ENCODE data around the gene SIGLEC6.
"Not testable (repeated sequence)": the region's sequence is repeated elsewhere in the genome, so short reads cannot be mapped to it uniquely, and the experiment has no call there.

Gene SIGLEC6

DNA sequence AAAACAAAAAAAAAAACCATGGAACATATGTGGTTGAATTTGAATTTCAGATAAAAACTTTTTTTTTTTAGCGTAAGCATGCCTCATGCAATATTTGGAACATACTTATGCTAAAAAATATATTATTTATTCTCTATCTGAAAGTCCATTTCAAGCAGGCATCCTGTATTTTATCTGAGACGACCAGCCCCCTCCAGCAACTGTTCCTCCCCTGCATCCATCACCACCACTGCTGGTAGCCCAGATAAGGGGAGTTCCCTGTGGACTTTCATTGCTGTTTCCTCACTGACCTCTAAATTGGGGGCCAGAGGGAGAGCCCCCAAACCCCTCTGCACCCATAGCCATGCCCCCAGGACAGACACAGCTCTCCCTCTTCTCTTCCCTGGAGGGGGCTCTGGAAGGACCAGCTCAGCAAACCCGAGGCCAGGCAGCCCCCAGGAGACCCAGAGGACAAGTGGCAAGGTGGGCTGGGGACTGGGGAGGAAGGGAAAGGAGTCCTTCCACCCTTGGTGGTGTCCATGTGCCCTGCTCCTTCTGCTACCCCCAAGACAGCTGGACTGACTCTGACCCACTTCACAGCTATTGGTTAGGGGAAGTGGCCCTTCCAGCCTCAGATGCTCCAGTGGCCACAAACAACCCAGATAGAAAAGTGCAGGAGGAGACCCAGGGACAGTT, 23.3 kb downstream of the SIGLEC6 start:
- H3K9me3 Mint-ChIP-seq: peaks cover 7% of the 10 kb centered on the region
- H3K4me1 Mint-ChIP-seq: no peaks in the 10 kb centered on the region
- H3K4me3 Mint-ChIP-seq: no peak overlapping the region
- no peak overlapping the region for H3K27ac Mint-ChIP-seq
- no peaks in the 10 kb centered on the region for H3K36me3 Mint-ChIP-seq
- CTCF ChIA-PET: interaction anchor here (0.6 to 1.1 kb wide), 2 partner anchors 17 to 35 kb away, joined by 3 to 4 read pairs; no protein-coding TSS in a partner anchor
- H3K27me3 Mint-ChIP-seq: peaks cover 26% of the 10 kb centered on the region
- no peak for DNase-seq

DNA sequence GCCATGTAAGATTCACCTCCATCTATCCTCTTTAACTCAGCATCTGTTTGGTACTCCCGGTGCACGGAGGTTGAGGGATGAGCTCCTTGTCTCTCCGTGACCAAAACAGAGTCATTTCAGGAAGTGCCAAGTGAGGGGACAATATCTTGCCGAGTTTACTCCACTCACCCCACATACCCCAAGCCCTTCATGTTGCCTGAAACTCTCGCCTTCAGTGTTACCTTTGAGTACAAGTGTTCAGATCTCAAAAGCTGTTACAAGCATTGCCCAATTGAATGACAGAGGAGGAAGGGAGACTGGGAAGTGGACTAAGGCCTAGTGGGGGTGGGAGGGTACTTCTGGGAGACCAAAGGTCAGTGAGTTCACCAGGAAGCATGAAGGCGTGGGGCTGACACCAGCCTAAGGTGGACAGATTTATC, 23.8 kb downstream of the SIGLEC6 start:
- CTCF ChIA-PET: interaction anchor here (1.1 kb wide), 1 partner anchor 34 kb away, joined by 4 read pairs; no protein-coding TSS in a partner anchor
- no peak overlapping the region for H3K4me3 Mint-ChIP-seq
- no peaks in the 10 kb centered on the region for H3K4me1 Mint-ChIP-seq
- peaks cover 7% of the 10 kb centered on the region for H3K9me3 Mint-ChIP-seq
- H3K36me3 Mint-ChIP-seq: no peaks in the 10 kb centered on the region
- H3K27me3 Mint-ChIP-seq: peaks cover 26% of the 10 kb centered on the region
- no peak for DNase-seq
- no peak overlapping the region for H3K27ac Mint-ChIP-seq

DNA sequence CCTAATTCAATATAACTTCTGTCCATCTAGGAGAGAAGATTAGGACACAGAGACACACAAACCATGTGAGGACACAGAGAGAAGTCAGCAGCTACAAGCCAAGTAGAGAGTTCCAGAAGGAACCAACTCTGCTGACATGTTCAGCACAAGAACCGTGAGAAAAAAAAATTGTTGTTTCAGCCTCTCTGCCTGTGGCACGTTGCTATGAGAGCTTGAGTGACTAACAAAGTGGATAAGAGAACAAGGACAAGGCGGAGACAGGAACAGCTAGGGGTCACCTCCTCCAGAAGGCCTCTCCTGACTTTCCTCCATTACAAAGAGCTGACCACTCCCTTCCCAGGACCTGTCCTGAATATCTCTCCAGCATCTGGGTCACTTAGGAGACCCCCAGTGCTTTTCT, 24.3 kb downstream of the SIGLEC6 start:
- Mint-ChIP-seq H3K9me3 (peaks cover 9% of the 10 kb centered on the region), H3K27me3 (peaks cover 26% of the 10 kb centered on the region), H3K27ac (no peak overlapping the region), H3K4me3 (no peak overlapping the region), H3K36me3 (no peaks in the 10 kb centered on the region), H3K4me1 (peaks cover 1% of the 10 kb centered on the region)
- no peak for DNase-seq
- CTCF ChIA-PET: interaction anchor here (1.1 to 2.2 kb wide), 2 partner anchors 8 to 34 kb away, joined by 4 to 5 read pairs; no protein-coding TSS in a partner anchor

DNA sequence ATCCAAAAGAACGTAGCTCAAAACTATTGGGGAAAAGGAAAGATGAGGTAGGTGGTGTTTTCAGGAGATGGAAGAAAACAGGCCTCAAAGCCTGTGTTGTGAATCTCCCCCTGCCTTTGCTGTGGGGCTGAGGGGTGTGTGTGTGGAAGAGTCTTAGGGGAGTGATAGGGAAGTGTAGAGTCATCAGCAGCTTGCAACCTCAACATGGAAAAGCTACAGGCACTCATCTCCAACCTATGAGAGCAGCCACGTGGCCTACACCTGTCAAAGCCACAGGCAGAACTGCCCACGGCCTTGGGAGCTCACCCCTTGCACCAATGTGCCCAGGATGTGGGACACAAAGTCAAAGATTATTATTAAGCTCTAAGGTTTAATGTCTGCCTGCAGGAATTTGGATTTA, 25.6 kb downstream of the SIGLEC6 start:
- H3K27ac Mint-ChIP-seq: no peak overlapping the region
- H3K36me3 Mint-ChIP-seq: no peaks in the 10 kb centered on the region
- peaks cover 29% of the 10 kb centered on the region for H3K27me3 Mint-ChIP-seq
- H3K9me3 Mint-ChIP-seq: peaks cover 10% of the 10 kb centered on the region
- no peak overlapping the region for H3K4me3 Mint-ChIP-seq
- CTCF ChIA-PET: interaction anchor here (1.7 to 2.2 kb wide), 2 partner anchors 8 to 9 kb away, joined by 4 to 5 read pairs; no protein-coding TSS in a partner anchor
- no peak for DNase-seq
- H3K4me1 Mint-ChIP-seq: peaks cover 14% of the 10 kb centered on the region

DNA sequence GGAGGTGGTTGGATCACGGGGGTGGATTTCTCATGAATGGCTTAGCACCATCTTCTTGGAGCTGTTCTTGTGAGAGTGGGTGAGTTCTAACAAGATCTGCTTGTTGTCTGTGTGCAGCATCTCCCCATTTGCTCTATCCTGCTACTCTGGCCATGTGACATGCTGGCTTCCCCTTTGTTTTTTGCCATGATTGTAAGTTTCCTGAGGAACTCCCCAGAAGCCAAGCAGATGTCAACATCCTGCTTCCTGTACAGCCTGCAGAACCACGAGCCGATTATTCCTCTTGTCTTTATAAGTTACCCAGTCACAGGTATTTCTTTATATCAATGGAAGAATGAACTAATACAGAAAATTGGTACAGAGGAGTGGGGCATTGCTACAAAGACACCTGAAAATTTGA, 27.6 kb downstream of the SIGLEC6 start:
- CTCF ChIA-PET: interaction anchor here (1.1 to 3.0 kb wide), 2 partner anchors 11 to 153 kb away, joined by 3 to 10 read pairs; no protein-coding TSS in a partner anchor
- DNase-seq: no peak
- H3K9me3 Mint-ChIP-seq: peaks cover 10% of the 10 kb centered on the region
- no peak overlapping the region for H3K4me3 Mint-ChIP-seq
- H3K27ac Mint-ChIP-seq: no peak overlapping the region
- H3K36me3 Mint-ChIP-seq: no peaks in the 10 kb centered on the region
- peaks cover 29% of the 10 kb centered on the region for H3K27me3 Mint-ChIP-seq
- H3K4me1 Mint-ChIP-seq: peaks cover 16% of the 10 kb centered on the region

DNA sequence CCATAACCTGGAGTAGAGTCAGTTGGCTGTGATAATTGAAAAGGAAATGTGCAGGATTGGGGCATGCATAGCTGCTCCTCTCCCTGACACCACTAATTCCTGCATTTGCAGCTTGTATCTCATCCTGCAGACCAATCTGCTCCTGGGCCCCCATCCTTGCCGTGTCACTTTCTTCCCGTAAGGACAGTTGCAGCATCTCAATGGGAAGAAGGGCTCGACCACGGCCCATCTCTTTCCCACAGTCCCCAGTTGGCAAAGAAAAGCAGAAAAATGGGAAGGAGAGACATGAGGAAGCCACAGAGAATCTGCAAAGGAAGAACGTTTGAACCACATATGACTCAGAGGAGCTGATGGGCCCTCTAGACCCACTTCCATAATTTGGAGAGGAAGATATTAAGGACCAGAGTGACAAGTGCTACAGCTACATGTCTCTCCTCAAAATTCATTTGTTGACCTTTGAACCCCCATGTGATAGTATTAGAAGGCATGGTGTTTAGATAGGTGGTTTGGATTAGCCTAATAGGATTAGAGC, 28.1 kb downstream of the SIGLEC6 start:
- Mint-ChIP-seq H3K27me3 (peaks cover 26% of the 10 kb centered on the region), H3K4me3 (no peak overlapping the region), H3K36me3 (no peaks in the 10 kb centered on the region), H3K27ac (no peak overlapping the region), H3K9me3 (peaks cover 10% of the 10 kb centered on the region), H3K4me1 (peaks cover 16% of the 10 kb centered on the region)
- CTCF ChIA-PET: interaction anchor here (1.1 to 3.0 kb wide), 2 partner anchors 11 to 154 kb away, joined by 3 to 10 read pairs; no protein-coding TSS in a partner anchor
- no peak for DNase-seq

DNA sequence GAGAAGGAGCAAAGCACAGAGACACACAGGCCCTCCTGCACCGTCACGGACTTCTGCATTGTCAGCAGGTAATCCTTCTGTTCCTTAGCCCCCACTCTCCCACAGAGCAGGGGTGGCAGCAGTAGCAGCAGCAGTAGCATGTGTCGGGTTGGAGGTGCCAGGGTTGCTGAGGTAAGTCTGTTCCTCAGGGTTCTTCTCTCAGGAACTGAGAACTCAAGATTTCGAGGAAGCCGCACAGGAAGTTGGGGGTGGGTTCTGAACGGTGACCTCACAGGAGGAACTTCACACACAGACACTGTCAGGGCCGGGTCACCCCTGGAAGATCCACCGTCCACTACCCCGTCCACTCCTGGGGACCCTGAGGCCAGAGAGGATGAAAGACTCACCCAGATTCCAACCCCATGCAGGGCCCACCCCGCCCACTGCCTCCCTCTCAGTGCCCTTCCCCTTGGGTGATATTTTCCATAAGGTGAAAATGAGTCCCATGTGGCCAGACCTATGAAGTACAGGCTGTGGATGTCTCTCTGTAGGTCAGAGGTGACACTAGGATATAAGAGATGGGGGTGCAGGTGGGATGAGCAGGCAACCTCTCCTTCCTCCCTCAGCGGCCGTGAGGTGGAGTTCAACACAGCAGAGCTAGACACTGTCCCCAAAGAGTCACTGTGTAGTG, 29.7 kb downstream of the SIGLEC6 start, which contains the start of gene SIGLEC12:
SIGLEC12 (minus strand) TSS at position 207 of the 670 bp plus-strand sequence; CDS start at position 140, 67 bp downstream.
- H3K4me3 Mint-ChIP-seq: no peak within 1 kb of the TSS
- no peak within 1 kb of the TSS for H3K27ac Mint-ChIP-seq
- H3K9me3 Mint-ChIP-seq: peaks cover 10% of the 10 kb centered on the region
- CTCF ChIA-PET: interaction anchor here (1.2 to 3.0 kb wide), 2 partner anchors 13 to 14 kb away, joined by 4 to 10 read pairs; no protein-coding TSS in a partner anchor
- peaks cover 16% of the 10 kb centered on the region for H3K4me1 Mint-ChIP-seq
- H3K36me3 Mint-ChIP-seq: no peaks in the 10 kb centered on the region
- DNase-seq: peak; percentile 32
- H3K27me3 Mint-ChIP-seq: peaks cover 22% of the 10 kb centered on the region

DNA sequence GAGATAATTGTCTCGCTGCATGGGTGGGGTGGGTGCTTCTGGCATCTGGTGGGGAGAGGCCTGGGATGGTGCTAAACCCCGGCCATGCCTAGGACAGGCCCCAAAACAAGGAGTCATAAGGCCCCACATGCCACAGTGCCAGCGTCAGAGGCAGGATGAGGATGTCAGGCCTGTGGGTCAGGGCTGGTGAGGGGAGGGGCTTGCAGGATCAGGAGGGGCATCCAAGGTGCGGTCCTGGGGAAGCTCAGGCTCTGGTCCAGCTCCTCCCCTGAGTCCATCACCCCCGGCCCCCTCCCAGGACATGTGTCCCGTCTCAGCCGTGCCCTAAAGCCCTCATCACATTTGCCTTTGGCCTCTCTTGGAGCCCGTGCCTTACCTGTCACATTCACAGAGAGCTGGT, 30.5 kb downstream of the SIGLEC6 start:
- not testable (repeated sequence) for H3K27ac Mint-ChIP-seq, DNase-seq, H3K4me3 Mint-ChIP-seq, H3K36me3 Mint-ChIP-seq
- H3K4me1 Mint-ChIP-seq: peaks cover 16% of the 10 kb centered on the region
- H3K27me3 Mint-ChIP-seq: peaks cover 25% of the 10 kb centered on the region
- peaks cover 10% of the 10 kb centered on the region for H3K9me3 Mint-ChIP-seq
- CTCF ChIA-PET: interaction anchor here (1.2 kb wide), 1 partner anchor 14 kb away, joined by 4 read pairs; no protein-coding TSS in a partner anchor

DNA sequence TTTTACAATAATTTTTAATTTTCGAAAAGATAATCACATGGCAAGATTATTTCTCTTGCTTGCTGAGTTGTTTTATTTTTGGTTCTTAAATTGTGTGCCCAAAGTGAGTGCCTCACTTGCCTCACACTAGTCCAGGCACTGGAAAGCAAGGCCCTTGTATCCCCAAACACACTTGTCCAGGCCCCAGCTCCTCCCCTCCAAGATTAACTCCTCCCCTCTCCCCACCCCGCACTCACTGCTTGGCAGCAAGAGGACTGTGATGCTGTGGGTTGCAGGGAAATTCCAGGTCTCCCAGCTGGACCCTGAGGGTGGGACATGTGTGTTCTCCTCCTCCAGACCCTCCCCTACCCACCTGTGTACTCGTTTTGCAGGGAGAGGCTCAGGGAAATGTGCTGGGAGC, 33.8 kb downstream of the SIGLEC6 start:
- no peak for DNase-seq
- Mint-ChIP-seq H3K4me1 (peaks cover 16% of the 10 kb centered on the region), H3K9me3 (peaks cover 3% of the 10 kb centered on the region), H3K36me3 (no peaks in the 10 kb centered on the region), H3K27ac (no peak overlapping the region), H3K4me3 (no peak overlapping the region), H3K27me3 (peaks cover 24% of the 10 kb centered on the region)
- CTCF ChIA-PET: interaction anchor here (1.6 kb wide), 1 partner anchor 25 kb away, joined by 4 read pairs; no protein-coding TSS in a partner anchor

DNA sequence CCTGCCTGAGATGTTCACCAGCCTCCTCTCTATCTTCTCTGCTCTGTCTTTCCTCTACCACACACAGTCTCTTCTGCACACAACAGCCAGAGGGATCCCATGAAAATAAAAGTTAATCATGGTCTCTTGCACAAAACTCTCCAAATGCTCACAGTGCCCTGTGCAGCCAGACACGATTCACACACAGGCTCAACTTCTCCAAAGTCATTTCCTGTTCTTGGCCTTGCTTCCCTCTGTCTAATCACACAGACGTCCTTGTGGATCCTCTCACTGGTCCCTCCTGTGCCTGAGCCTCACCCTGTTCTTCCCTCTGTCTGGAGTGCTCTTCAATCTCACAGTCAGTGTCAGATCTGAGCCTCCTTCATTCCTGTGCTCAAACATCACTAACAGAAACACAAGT, 37.7 kb downstream of the SIGLEC6 start:
- Mint-ChIP-seq H3K4me3 (no peak overlapping the region), H3K27me3 (peaks cover 18% of the 10 kb centered on the region), H3K36me3 (no peaks in the 10 kb centered on the region), H3K4me1 (no peaks in the 10 kb centered on the region), H3K27ac (no peak overlapping the region), H3K9me3 (no peaks in the 10 kb centered on the region)
- CTCF ChIA-PET: no interaction called here
- no peak for DNase-seq

DNA sequence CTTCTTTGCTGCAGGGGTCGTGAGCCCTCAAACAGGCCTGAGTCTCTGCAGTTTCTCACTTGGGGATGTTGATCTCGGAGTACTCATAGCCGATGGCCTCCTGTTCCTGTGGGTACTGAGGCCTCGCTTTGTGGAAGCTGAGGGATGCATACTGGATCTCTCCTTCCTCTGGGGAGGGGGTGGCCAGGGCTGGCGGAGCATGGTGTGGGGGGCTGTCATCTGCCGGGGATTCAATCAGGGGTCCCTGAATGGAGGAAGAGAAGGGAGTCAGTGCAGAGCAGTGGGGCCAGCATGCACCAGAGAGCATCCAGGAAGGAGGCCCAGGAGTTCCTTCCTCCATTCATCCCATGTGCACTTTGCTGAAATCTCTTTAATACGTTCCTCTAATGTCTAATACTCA, 39.9 kb downstream of the SIGLEC6 start:
- peaks cover 18% of the 10 kb centered on the region for H3K27me3 Mint-ChIP-seq
- H3K4me3 Mint-ChIP-seq: no peak overlapping the region
- no peaks in the 10 kb centered on the region for H3K4me1 Mint-ChIP-seq
- H3K9me3 Mint-ChIP-seq: no peaks in the 10 kb centered on the region
- DNase-seq: no peak
- no peaks in the 10 kb centered on the region for H3K36me3 Mint-ChIP-seq
- H3K27ac Mint-ChIP-seq: no peak overlapping the region
- CTCF ChIA-PET: interaction anchor here (0.6 kb wide), 1 partner anchor 63 kb away, joined by 3 read pairs; no protein-coding TSS in a partner anchor

DNA sequence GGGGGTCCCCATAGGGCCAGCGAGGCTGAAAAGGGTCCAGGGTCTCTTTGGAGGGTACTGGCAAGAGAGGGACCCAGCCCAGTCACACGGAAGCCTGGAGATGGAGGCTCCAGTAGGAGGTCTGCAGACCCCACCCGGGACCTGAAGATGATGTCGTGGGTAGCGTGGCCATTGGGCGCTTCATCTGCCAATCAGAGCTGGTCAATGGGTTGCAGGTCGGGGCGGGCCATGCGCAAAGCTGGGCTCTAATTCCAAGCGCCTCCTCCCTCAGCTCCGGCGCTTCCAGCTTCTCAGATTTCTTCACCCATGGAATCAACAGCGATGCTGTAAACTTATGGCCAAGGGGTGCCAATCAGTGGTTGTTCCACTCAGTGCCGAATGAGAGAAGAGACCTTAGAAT, 40.8 kb downstream of the SIGLEC6 start:
- Mint-ChIP-seq H3K27ac (no peak overlapping the region), H3K36me3 (no peaks in the 10 kb centered on the region), H3K27me3 (peaks cover 15% of the 10 kb centered on the region), H3K4me3 (no peak overlapping the region), H3K4me1 (no peaks in the 10 kb centered on the region), H3K9me3 (no peaks in the 10 kb centered on the region)
- DNase-seq: no peak
- CTCF ChIA-PET: interaction anchor here (0.6 kb wide), 1 partner anchor 18 kb away, joined by 3 read pairs; no protein-coding TSS in a partner anchor

DNA sequence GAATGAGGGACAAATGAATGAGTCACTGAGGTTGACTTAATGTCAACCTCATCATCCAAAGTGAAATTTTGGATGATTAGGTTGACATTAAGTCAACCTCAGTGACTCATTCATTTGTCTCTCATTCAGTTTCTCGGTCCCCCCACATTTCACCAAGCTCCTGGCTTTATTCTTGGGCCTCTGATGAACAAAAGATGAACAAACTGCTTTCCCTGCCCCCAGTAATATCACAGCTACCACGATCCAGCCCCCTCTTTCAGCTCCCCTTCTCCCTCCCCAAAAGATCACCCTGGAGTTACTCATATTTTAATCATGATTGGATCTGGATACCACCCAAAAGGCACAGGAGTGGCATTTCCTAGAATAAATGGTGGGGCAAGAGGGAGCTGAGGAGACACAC, 42.4 kb downstream of the SIGLEC6 start:
- CTCF ChIA-PET: no interaction called here
- peaks cover 15% of the 10 kb centered on the region for H3K27me3 Mint-ChIP-seq
- H3K4me3 Mint-ChIP-seq: no peak overlapping the region
- H3K9me3 Mint-ChIP-seq: no peaks in the 10 kb centered on the region
- no peaks in the 10 kb centered on the region for H3K36me3 Mint-ChIP-seq
- no peaks in the 10 kb centered on the region for H3K4me1 Mint-ChIP-seq
- no peak for DNase-seq
- H3K27ac Mint-ChIP-seq: no peak overlapping the region

DNA sequence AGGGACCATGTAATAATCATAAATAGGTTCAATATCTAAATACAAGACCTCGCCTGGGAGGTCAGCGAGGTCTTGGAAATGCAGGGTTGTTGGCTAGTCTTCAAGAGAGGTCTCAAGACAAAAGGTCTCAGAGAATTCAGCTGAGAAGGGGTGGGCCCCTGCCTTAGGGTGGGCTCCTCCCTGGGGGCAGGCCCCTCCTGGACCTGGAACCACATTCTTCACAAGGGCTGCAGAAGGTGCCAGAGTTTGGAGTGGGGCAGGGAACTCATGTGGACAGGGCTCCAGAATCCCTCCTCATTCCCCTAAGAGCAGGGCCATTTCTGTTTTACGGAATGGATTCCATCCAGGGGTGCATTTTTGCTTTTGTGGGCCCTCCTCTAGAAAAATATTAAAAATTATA, 43.0 kb downstream of the SIGLEC6 start:
- Mint-ChIP-seq H3K4me1 (no peaks in the 10 kb centered on the region), H3K27me3 (peaks cover 12% of the 10 kb centered on the region), H3K9me3 (no peaks in the 10 kb centered on the region), H3K36me3 (no peaks in the 10 kb centered on the region), H3K4me3 (no peak overlapping the region), H3K27ac (no peak overlapping the region)
- CTCF ChIA-PET: no interaction called here
- no peak for DNase-seq
